HG03159 (cell line): ENCODE data around the gene PIBF1.
"Not testable (repeated sequence)": the region's sequence is repeated elsewhere in the genome, so short reads cannot be mapped to it uniquely, and the experiment has no call there.

Source experiments
- ATAC-seq: cut with Tn5 transposase; IDR thresholded peaks from one replicate; pipeline ENCODE4 v1.9.1; 2021; ENCODE audit warnings: mild to moderate bottlenecking, moderate library complexity; ENCODE audit not compliant: unreplicated experiment

Gene PIBF1

GRCh38 chr13:73000027-73000674 is 218.2 kb downstream of the PIBF1 start:
- peak; percentile 80 for ATAC-seq

- no peak for ATAC-seq
Measured at GRCh38 chr13:73001971-73002370, 220.0 kb downstream of the PIBF1 start.

- no peak for ATAC-seq
Measured at GRCh38 chr13:73011751-73012150, 229.8 kb downstream of the PIBF1 start.

- ATAC-seq, result no peak
Measured at GRCh38 chr13:73015805-73016204, 233.9 kb downstream of the PIBF1 start.

GRCh38 chr13:73018336-73018735 is 236.4 kb downstream of the PIBF1 start:
- no peak for ATAC-seq

GRCh38 chr13:73025217-73026012 is 243.5 kb downstream of the PIBF1 start:
- no peak for ATAC-seq

GRCh38 chr13:73034901-73035300 is 253.0 kb downstream of the PIBF1 start:
- ATAC-seq, result no peak

GRCh38 chr13:73035660-73036059 is 253.7 kb downstream of the PIBF1 start:
- no peak for ATAC-seq

GRCh38 chr13:73036566-73036965 is 254.6 kb downstream of the PIBF1 start:
- ATAC-seq, result no peak

GRCh38 chr13:73038064-73038463 is 256.1 kb downstream of the PIBF1 start:
- no peak for ATAC-seq

GRCh38 chr13:73039201-73040108 is 257.5 kb downstream of the PIBF1 start:
- no peak for ATAC-seq

GRCh38 chr13:73040484-73040883 is 258.6 kb downstream of the PIBF1 start:
- ATAC-seq, result no peak

- no peak for ATAC-seq
Measured at GRCh38 chr13:73040968-73041596, 259.1 kb downstream of the PIBF1 start.

GRCh38 chr13:73045031-73045430 is 263.1 kb downstream of the PIBF1 start:
- no peak for ATAC-seq

GRCh38 chr13:73048615-73049014 is 266.7 kb downstream of the PIBF1 start:
- ATAC-seq, result not testable (repeated sequence)

- no peak for ATAC-seq
Measured at GRCh38 chr13:73054712-73055111, 272.8 kb downstream of the PIBF1 start.

GRCh38 chr13:73055813-73056564 is 274.1 kb downstream of the PIBF1 start:
- no peak for ATAC-seq

- no peak for ATAC-seq
Measured at GRCh38 chr13:73056565-73056962, 274.6 kb downstream of the PIBF1 start.

GRCh38 chr13:73057284-73058063 is 275.5 kb downstream of the PIBF1 start:
- no peak for ATAC-seq

GRCh38 chr13:73058064-73058313 is 276.1 kb downstream of the PIBF1 start:
- ATAC-seq, result no peak
